Hematopoietic multipotent progenitor cell (in vitro differentiated cells): ENCODE data around the gene GGT5. TPM values are rescaled to one million over a fixed set of nuclear protein-coding genes. Genes with fewer than 3 reads are reported as not detected.
"Not testable (repeated sequence)": the region's sequence is repeated elsewhere in the genome, so short reads cannot be mapped to it uniquely, and the experiment has no call there.

Experiments used
- DNase-seq, 3 donors: peaks; one replicate each; pipeline ENCODE4 v3.0.0-alpha.2; 2011 to 2015; ENCODE audit warnings: low read depth in 2 of 3, low spot score in 2 of 3
- total RNA-seq: library from RNA; depleted of rRNA; stranded (reverse); fragments of >200 nt; gene quantifications from one replicate; pipeline ENCODE4 v1.2.3, GENCODE V29; 2012

The GGT5 gene
- total RNA-seq, 1 donor = 0.27 TPM

GRCh38 chr22:24235315-24235714, 9.6 kb downstream of the GGT5 start:
- no peak for DNase-seq

- DNase-seq = no peak
Observed at GRCh38 chr22:24233816-24234215, 11.1 kb downstream of the GGT5 start.

GRCh38 chr22:24233235-24233634, 11.6 kb downstream of the GGT5 start:
- DNase-seq = no peak

- no peak for DNase-seq
Observed at GRCh38 chr22:24232725-24233124, 12.2 kb downstream of the GGT5 start.

GRCh38 chr22:24232124-24232523, 12.8 kb downstream of the GGT5 start:
- DNase-seq = no peak

GRCh38 chr22:24231706-24232105, 13.2 kb downstream of the GGT5 start:
- no peak for DNase-seq

- peak in 2 of 3 donors; percentile 45 to 67 for DNase-seq
Observed at GRCh38 chr22:24230911-24231656, 13.8 kb downstream of the GGT5 start.

GRCh38 chr22:24225951-24226350, 18.9 kb downstream of the GGT5 start:
- no peak for DNase-seq

GRCh38 chr22:24225044-24225601, 19.8 kb downstream of the GGT5 start:
- DNase-seq = no peak

- DNase-seq = no peak
Observed at GRCh38 chr22:24224468-24224867, 20.4 kb downstream of the GGT5 start.

GRCh38 chr22:24219750-24220149, 25.1 kb downstream of the GGT5 start:
- DNase-seq = no peak

GRCh38 chr22:24217384-24217783, 27.5 kb downstream of the GGT5 start:
- DNase-seq = no peak

- DNase-seq = no peak
Observed at GRCh38 chr22:24216541-24217209, 28.2 kb downstream of the GGT5 start.

GRCh38 chr22:24214467-24215285, 30.2 kb downstream of the GGT5 start:
- no peak for DNase-seq

GRCh38 chr22:24213111-24213510, 31.8 kb downstream of the GGT5 start:
- DNase-seq = not testable (repeated sequence)

GRCh38 chr22:24211716-24212115, 33.2 kb downstream of the GGT5 start:
- not testable (repeated sequence) for DNase-seq

GRCh38 chr22:24210409-24210808, 34.5 kb downstream of the GGT5 start:
- not testable (repeated sequence) for DNase-seq

- DNase-seq = no peak
Observed at GRCh38 chr22:24209687-24210086, 35.2 kb downstream of the GGT5 start.

GRCh38 chr22:24209016-24209415, 35.9 kb downstream of the GGT5 start:
- DNase-seq = no peak

- peak in 2 of 3 donors; percentile 26 to 41 for DNase-seq
Observed at GRCh38 chr22:24208012-24208749, 36.7 kb downstream of the GGT5 start.
